DMS114 treated with DMSO at 0.1 percent for 48 hours (cell line): Measurements from ENCODE around the gene CDK11A.
"Not testable (repeated sequence)": the region's sequence is repeated elsewhere in the genome, so short reads cannot be mapped to it uniquely, and the experiment has no call there.

Experiments used
- DNase-seq: peaks from one replicate; lab custom pipeline; 2025; ENCODE audit not compliant: unreplicated experiment; lab: John Stamatoyannopoulos, UW

The CDK11A gene

GRCh38 chr1:1726088-1726487 is 1.9 kb upstream of the CDK11A start:
- not testable (repeated sequence) for DNase-seq

- no peak for DNase-seq
These were observed 3.0 kb downstream of the CDK11A start for GRCh38 chr1:1721201-1721600.

- not testable (repeated sequence) for DNase-seq
These were observed 8.9 kb downstream of the CDK11A start for GRCh38 chr1:1715109-1715883.

- DNase-seq, result not testable (repeated sequence)
These were observed 16.3 kb downstream of the CDK11A start for GRCh38 chr1:1707897-1708296.

GRCh38 chr1:1707241-1707640 is 16.9 kb downstream of the CDK11A start:
- DNase-seq, result not testable (repeated sequence)

- DNase-seq, result not testable (repeated sequence)
These were observed 18.5 kb downstream of the CDK11A start for GRCh38 chr1:1705623-1706022.

GRCh38 chr1:1704284-1704957 is 19.7 kb downstream of the CDK11A start:
- DNase-seq, result not testable (repeated sequence)

- DNase-seq, result no peak
These were observed 20.4 kb downstream of the CDK11A start for GRCh38 chr1:1703796-1704195.

- DNase-seq, result not testable (repeated sequence)
These were observed 21.7 kb downstream of the CDK11A start for GRCh38 chr1:1702506-1702905.

GRCh38 chr1:1700557-1700956 is 23.6 kb downstream of the CDK11A start:
- not testable (repeated sequence) for DNase-seq

GRCh38 chr1:1700067-1700466 is 24.1 kb downstream of the CDK11A start:
- not testable (repeated sequence) for DNase-seq

GRCh38 chr1:1699061-1699460 is 25.1 kb downstream of the CDK11A start:
- DNase-seq, result not testable (repeated sequence)

- not testable (repeated sequence) for DNase-seq
These were observed 26.6 kb downstream of the CDK11A start for GRCh38 chr1:1697358-1698183.

- DNase-seq, result not testable (repeated sequence)
These were observed 27.5 kb downstream of the CDK11A start for GRCh38 chr1:1696431-1697357.

- DNase-seq, result peak; percentile 13
These were observed 31.2 kb downstream of the CDK11A start, which contains the start of gene SLC35E2B for GRCh38 chr1:1692714-1693647. TSS of gene SLC35E2B (minus strand) at chr1:1692795. CDS start at chr1:1676699, 16,096 bp downstream.

- DNase-seq, result not testable (repeated sequence)
These were observed 31.8 kb downstream of the CDK11A start for GRCh38 chr1:1692324-1692713.

GRCh38 chr1:1691443-1691842 is 32.7 kb downstream of the CDK11A start:
- DNase-seq, result not testable (repeated sequence)

- not testable (repeated sequence) for DNase-seq
These were observed 34.6 kb downstream of the CDK11A start for GRCh38 chr1:1689526-1689925.

GRCh38 chr1:1687846-1688245 is 36.3 kb downstream of the CDK11A start:
- DNase-seq, result no peak
